Measurements from ENCODE around the gene SLC24A3.

SLC24A3 gene

GRCh38 chr20:19473922-19474286 is 261.5 kb downstream of the SLC24A3 start:
- no peaks in the 10 kb centered on the region for H3K9me3 ChIP-seq (ENCODE audit: control insufficient read depth in 1 of 2, low read length in 2 of 2)
- no peaks in the 10 kb centered on the region for H3K4me1 ChIP-seq (ENCODE audit: control insufficient read depth in 1 of 2, insufficient read depth in 2 of 2, low read length in 2 of 2)
- no peaks in the 10 kb centered on the region for H3K27me3 ChIP-seq (ENCODE audit: low read depth, low read length)
- no peak overlapping the region for H3K4me3 ChIP-seq (ENCODE audit: low read depth in 1 of 2, low read length in 2 of 2)
- no peak overlapping the region for H3K27ac ChIP-seq (ENCODE audit: low read length)
- H3K36me3 ChIP-seq (ENCODE audit: control insufficient read depth in 1 of 2, insufficient read depth in 2 of 2, low read length in 2 of 2) = no peaks in the 10 kb centered on the region

- Histone ChIP-seq H3K27me3 (ENCODE audit: low read depth, low read length) (no peaks in the 10 kb centered on the region), H3K4me1 (ENCODE audit: control insufficient read depth in 1 of 2, insufficient read depth in 2 of 2, low read length in 2 of 2) (peaks cover 0 to 4% of the 10 kb centered on the region in 2 donors), H3K36me3 (ENCODE audit: control insufficient read depth in 1 of 2, insufficient read depth in 2 of 2, low read length in 2 of 2) (no peaks in the 10 kb centered on the region), H3K27ac (ENCODE audit: low read length) (no peak overlapping the region), H3K9me3 (ENCODE audit: control insufficient read depth in 1 of 2, low read length in 2 of 2) (no peaks in the 10 kb centered on the region), H3K4me3 (ENCODE audit: low read depth in 1 of 2, low read length in 2 of 2) (no peak overlapping the region)
Measured at GRCh38 chr20:19478320-19478895, 266.0 kb downstream of the SLC24A3 start.

- Histone ChIP-seq H3K27me3 (ENCODE audit: low read depth, low read length) (no peaks in the 10 kb centered on the region), H3K4me1 (ENCODE audit: control insufficient read depth in 1 of 2, insufficient read depth in 2 of 2, low read length in 2 of 2) (peaks cover 0 to 4% of the 10 kb centered on the region in 2 donors), H3K9me3 (ENCODE audit: control insufficient read depth in 1 of 2, low read length in 2 of 2) (no peaks in the 10 kb centered on the region), H3K27ac (ENCODE audit: low read length) (no peak overlapping the region), H3K4me3 (ENCODE audit: low read depth in 1 of 2, low read length in 2 of 2) (no peak overlapping the region), H3K36me3 (ENCODE audit: control insufficient read depth in 1 of 2, insufficient read depth in 2 of 2, low read length in 2 of 2) (no peaks in the 10 kb centered on the region)
Measured at GRCh38 chr20:19482726-19483125, 270.3 kb downstream of the SLC24A3 start.

GRCh38 chr20:19483309-19483708 is 270.9 kb downstream of the SLC24A3 start:
- no peaks in the 10 kb centered on the region for H3K27me3 ChIP-seq (ENCODE audit: low read depth, low read length)
- peaks cover 0 to 4% of the 10 kb centered on the region in 2 donors for H3K4me1 ChIP-seq (ENCODE audit: control insufficient read depth in 1 of 2, insufficient read depth in 2 of 2, low read length in 2 of 2)
- H3K4me3 ChIP-seq (ENCODE audit: low read depth in 1 of 2, low read length in 2 of 2) = no peak overlapping the region
- no peaks in the 10 kb centered on the region for H3K9me3 ChIP-seq (ENCODE audit: control insufficient read depth in 1 of 2, low read length in 2 of 2)
- H3K36me3 ChIP-seq (ENCODE audit: control insufficient read depth in 1 of 2, insufficient read depth in 2 of 2, low read length in 2 of 2) = no peaks in the 10 kb centered on the region
- H3K27ac ChIP-seq (ENCODE audit: low read length) = no peak overlapping the region

GRCh38 chr20:19486446-19486845 is 274.0 kb downstream of the SLC24A3 start:
- Histone ChIP-seq H3K4me1 (ENCODE audit: control insufficient read depth in 1 of 2, insufficient read depth in 2 of 2, low read length in 2 of 2) (peaks cover 0 to 9% of the 10 kb centered on the region in 2 donors), H3K9me3 (ENCODE audit: control insufficient read depth in 1 of 2, low read length in 2 of 2) (no peaks in the 10 kb centered on the region)

GRCh38 chr20:19487420-19487819 is 275.0 kb downstream of the SLC24A3 start:
- no peaks in the 10 kb centered on the region for H3K27me3 ChIP-seq (ENCODE audit: low read depth, low read length)
- H3K27ac ChIP-seq (ENCODE audit: low read length) = no peak overlapping the region
- no peaks in the 10 kb centered on the region for H3K9me3 ChIP-seq (ENCODE audit: control insufficient read depth in 1 of 2, low read length in 2 of 2)
- H3K4me3 ChIP-seq (ENCODE audit: low read depth in 1 of 2, low read length in 2 of 2) = no peak overlapping the region
- peaks cover 0 to 5% of the 10 kb centered on the region in 2 donors for H3K4me1 ChIP-seq (ENCODE audit: control insufficient read depth in 1 of 2, insufficient read depth in 2 of 2, low read length in 2 of 2)
- no peaks in the 10 kb centered on the region for H3K36me3 ChIP-seq (ENCODE audit: control insufficient read depth in 1 of 2, insufficient read depth in 2 of 2, low read length in 2 of 2)

More at GRCh38 chr20:19486446-19486845, 274.0 kb downstream of the SLC24A3 start:
- no peak overlapping the region for H3K27ac ChIP-seq (ENCODE audit: low read length)
- no peak overlapping the region for H3K4me3 ChIP-seq (ENCODE audit: low read depth in 1 of 2, low read length in 2 of 2)
- H3K27me3 ChIP-seq (ENCODE audit: low read depth, low read length) = no peaks in the 10 kb centered on the region
- H3K36me3 ChIP-seq (ENCODE audit: control insufficient read depth in 1 of 2, insufficient read depth in 2 of 2, low read length in 2 of 2) = no peaks in the 10 kb centered on the region

GRCh38 chr20:19491241-19491640 is 278.8 kb downstream of the SLC24A3 start:
- H3K27ac ChIP-seq (ENCODE audit: low read length) = no peak overlapping the region
- no peaks in the 10 kb centered on the region for H3K36me3 ChIP-seq (ENCODE audit: control insufficient read depth in 1 of 2, insufficient read depth in 2 of 2, low read length in 2 of 2)
- H3K27me3 ChIP-seq (ENCODE audit: low read depth, low read length) = no peaks in the 10 kb centered on the region
- peaks cover 0 to 5% of the 10 kb centered on the region in 2 donors for H3K4me1 ChIP-seq (ENCODE audit: control insufficient read depth in 1 of 2, insufficient read depth in 2 of 2, low read length in 2 of 2)
- no peak overlapping the region for H3K4me3 ChIP-seq (ENCODE audit: low read depth in 1 of 2, low read length in 2 of 2)
- no peaks in the 10 kb centered on the region for H3K9me3 ChIP-seq (ENCODE audit: control insufficient read depth in 1 of 2, low read length in 2 of 2)

GRCh38 chr20:19492116-19492515 is 279.7 kb downstream of the SLC24A3 start:
- Histone ChIP-seq H3K4me1 (ENCODE audit: control insufficient read depth in 1 of 2, insufficient read depth in 2 of 2, low read length in 2 of 2) (peaks cover 0 to 5% of the 10 kb centered on the region in 2 donors), H3K9me3 (ENCODE audit: control insufficient read depth in 1 of 2, low read length in 2 of 2) (no peaks in the 10 kb centered on the region), H3K27me3 (ENCODE audit: low read depth, low read length) (no peaks in the 10 kb centered on the region), H3K36me3 (ENCODE audit: control insufficient read depth in 1 of 2, insufficient read depth in 2 of 2, low read length in 2 of 2) (no peaks in the 10 kb centered on the region), H3K4me3 (ENCODE audit: low read depth in 1 of 2, low read length in 2 of 2) (no peak overlapping the region), H3K27ac (ENCODE audit: low read length) (no peak overlapping the region)

GRCh38 chr20:19492687-19493336 is 280.4 kb downstream of the SLC24A3 start:
- no peaks in the 10 kb centered on the region for H3K27me3 ChIP-seq (ENCODE audit: low read depth, low read length)
- no peak overlapping the region for H3K4me3 ChIP-seq (ENCODE audit: low read depth in 1 of 2, low read length in 2 of 2)
- no peaks in the 10 kb centered on the region for H3K9me3 ChIP-seq (ENCODE audit: control insufficient read depth in 1 of 2, low read length in 2 of 2)
- H3K36me3 ChIP-seq (ENCODE audit: control insufficient read depth in 1 of 2, insufficient read depth in 2 of 2, low read length in 2 of 2) = no peaks in the 10 kb centered on the region
- no peak overlapping the region for H3K27ac ChIP-seq (ENCODE audit: low read length)
- peaks cover 0 to 5% of the 10 kb centered on the region in 2 donors for H3K4me1 ChIP-seq (ENCODE audit: control insufficient read depth in 1 of 2, insufficient read depth in 2 of 2, low read length in 2 of 2)

GRCh38 chr20:19493794-19494495 is 281.5 kb downstream of the SLC24A3 start:
- Histone ChIP-seq H3K27me3 (ENCODE audit: low read depth, low read length) (no peaks in the 10 kb centered on the region), H3K36me3 (ENCODE audit: control insufficient read depth in 1 of 2, insufficient read depth in 2 of 2, low read length in 2 of 2) (no peaks in the 10 kb centered on the region), H3K4me3 (ENCODE audit: low read depth in 1 of 2, low read length in 2 of 2) (no peak overlapping the region), H3K9me3 (ENCODE audit: control insufficient read depth in 1 of 2, low read length in 2 of 2) (no peaks in the 10 kb centered on the region), H3K4me1 (ENCODE audit: control insufficient read depth in 1 of 2, insufficient read depth in 2 of 2, low read length in 2 of 2) (peaks cover 0 to 5% of the 10 kb centered on the region in 2 donors), H3K27ac (ENCODE audit: low read length) (no peak overlapping the region)

GRCh38 chr20:19495905-19496703 is 283.7 kb downstream of the SLC24A3 start:
- no peaks in the 10 kb centered on the region for H3K4me1 ChIP-seq (ENCODE audit: control insufficient read depth in 1 of 2, insufficient read depth in 2 of 2, low read length in 2 of 2)
- no peak overlapping the region for H3K27ac ChIP-seq (ENCODE audit: low read length)
- no peak overlapping the region for H3K4me3 ChIP-seq (ENCODE audit: low read depth in 1 of 2, low read length in 2 of 2)
- H3K27me3 ChIP-seq (ENCODE audit: low read depth, low read length) = no peaks in the 10 kb centered on the region
- no peaks in the 10 kb centered on the region for H3K9me3 ChIP-seq (ENCODE audit: control insufficient read depth in 1 of 2, low read length in 2 of 2)
- H3K36me3 ChIP-seq (ENCODE audit: control insufficient read depth in 1 of 2, insufficient read depth in 2 of 2, low read length in 2 of 2) = no peaks in the 10 kb centered on the region

All from muscle layer of duodenum (tissue), 2 donors.